ENCODE data around the gene AUNIP.

DNA sequence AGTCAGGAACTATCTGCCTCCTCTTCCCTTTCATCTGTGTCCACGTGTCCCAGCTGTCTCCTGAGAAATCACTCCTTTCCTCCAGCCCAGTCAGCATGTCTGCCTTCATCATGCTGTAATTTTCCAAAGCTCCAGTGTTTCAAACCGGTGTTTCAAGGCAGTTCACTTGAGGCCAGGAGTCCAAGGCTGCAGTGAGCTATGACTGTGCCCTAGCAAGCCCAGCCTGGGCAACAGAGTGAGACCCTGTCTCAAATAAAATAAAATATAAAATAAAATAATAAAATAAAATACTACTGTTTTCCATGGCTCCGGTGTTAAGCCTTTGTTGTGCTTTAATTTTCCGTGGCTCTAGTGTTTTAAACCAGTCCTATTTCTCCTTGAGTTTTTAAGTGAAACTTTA, 67.1 kb downstream of the AUNIP start:
- TF ChIP-seq CTCF (IDR thresholded peaks at IDR 0.05; ENCODE audit: insufficient read depth, low read length, poor library complexity, severe bottlenecking): no peak
- no peak for TF ChIP-seq EZH2phosphoT487 (conservative IDR thresholded peaks at IDR 0.05; ENCODE audit: low read length)
